Coronary artery (tissue), 2 donors: Measurements from ENCODE around the gene RPS6KA1.

Source experiments
- DNase-seq: peaks from one replicate; pipeline ENCODE4 v3.0.0-alpha.2; 2017; ENCODE audit warnings: low spot score
- H3K27ac ChIP-seq, 2 donors: fragments of 200-600 bp; sonication (generic); one replicate each; pipeline ENCODE4 v1.5.1; 2016 to 2019
- H3K4me3 ChIP-seq: fragments of 200-600 bp; sonication (generic); 2 replicates; pipeline ENCODE4 v1.5.1; 2016; ENCODE audit warnings: mild to moderate bottlenecking, moderate library complexity
- CTCF ChIP-seq: fragments of 200-600 bp; sonication (generic); IDR thresholded peaks from one replicate; pipeline ENCODE4 v1.5.1; 2019; ENCODE audit warnings: antibody characterized with exemption

RPS6KA1 gene

DNA sequence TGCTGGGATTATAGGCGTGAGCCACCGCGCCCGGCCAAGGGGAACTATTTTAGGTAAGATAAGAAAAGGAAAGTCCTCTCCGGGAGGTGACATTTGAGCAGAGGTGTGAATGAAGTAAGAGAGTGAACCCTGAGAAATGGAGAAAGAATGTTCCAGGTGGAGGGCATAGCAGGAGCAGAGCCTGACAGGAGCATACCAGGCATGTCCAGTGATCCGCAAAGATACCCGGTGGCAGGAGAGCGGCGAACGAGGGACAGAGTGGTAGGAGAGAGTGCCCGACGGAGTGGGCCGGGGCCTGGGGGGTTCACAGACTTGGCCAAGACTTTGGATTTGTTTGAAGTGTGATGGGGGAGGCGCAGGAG lies 7.9 kb upstream of the RPS6KA1 start:
- DNase-seq = no peak
- TF ChIP-seq CTCF = no peak
- Histone ChIP-seq H3K27ac (no peak overlapping the region), H3K4me3 (no peak overlapping the region)

DNA sequence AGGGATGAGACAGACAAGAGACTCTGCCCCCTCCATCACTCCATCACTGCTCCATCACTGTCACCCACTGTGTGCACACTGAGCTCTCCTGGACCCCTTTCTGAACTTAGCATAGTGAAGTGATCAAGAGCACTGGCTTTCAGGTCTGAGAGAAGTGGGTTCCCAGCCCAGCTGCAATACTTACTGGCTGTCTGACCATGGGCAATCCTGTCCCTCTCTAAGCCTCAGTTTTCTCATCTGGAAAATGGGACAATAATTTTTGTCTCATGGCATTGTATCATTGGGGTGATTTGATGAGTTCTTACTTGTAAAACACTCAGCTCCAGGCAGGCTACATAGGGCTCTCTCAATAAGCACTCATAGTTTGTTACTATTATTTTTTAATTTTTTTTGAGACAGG lies 7.5 kb upstream of the RPS6KA1 start:
- no peak for TF ChIP-seq CTCF
- DNase-seq = no peak
- Histone ChIP-seq H3K27ac (no peak overlapping the region), H3K4me3 (no peak overlapping the region)

- Histone ChIP-seq H3K27ac (no peak overlapping the region), H3K4me3 (no peak overlapping the region)
- TF ChIP-seq CTCF = no peak
- no peak for DNase-seq
These were observed 5.4 kb upstream of the RPS6KA1 start for GRCh38 chr1:26524181-26524580.

DNA sequence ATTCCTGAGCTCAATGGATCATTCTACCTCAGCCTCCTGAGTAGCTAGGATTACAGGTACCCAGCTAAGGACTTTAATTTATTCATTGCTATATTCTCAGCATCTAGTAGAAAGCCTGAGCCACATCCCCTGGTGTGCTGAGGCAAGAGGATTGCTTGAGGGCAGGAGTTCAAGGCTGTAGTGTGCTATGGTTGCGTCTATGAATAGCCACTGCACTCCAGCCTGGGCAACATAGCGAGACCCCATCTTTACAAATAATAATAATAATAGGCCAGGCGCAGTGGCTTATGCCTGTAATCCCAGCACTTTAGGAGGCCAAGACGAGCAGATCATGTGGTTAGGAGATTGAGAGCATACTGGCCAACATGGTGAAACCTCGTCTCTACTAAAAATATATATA lies 3.3 kb upstream of the RPS6KA1 start:
- DNase-seq = no peak
- Histone ChIP-seq H3K27ac (no peak overlapping the region), H3K4me3 (no peak overlapping the region)
- TF ChIP-seq CTCF = no peak

DNA sequence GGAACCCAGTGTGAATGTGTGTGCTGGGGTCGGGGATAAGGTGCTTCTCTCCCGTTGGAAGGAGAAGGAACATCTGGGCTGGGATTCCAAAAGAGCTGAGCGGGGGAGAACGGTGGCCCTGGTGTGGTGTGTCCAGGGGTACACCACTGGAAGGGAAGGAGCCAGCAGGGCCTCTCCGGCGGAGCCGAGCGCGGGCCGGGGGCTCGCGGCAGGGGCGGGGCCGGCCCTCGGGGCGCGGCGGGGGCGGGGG lies 231 bp upstream of the RPS6KA1 start:
- no peak for TF ChIP-seq CTCF
- H3K27ac ChIP-seq = no peak overlapping the region
- H3K4me3 ChIP-seq = peak overlapping the region; percentile 74
- DNase-seq = no peak

- TF ChIP-seq CTCF = no peak
- H3K27ac ChIP-seq = no peak overlapping the region
These were observed 891 bp downstream of the RPS6KA1 start for GRCh38 chr1:26530410-26530894.

DNA sequence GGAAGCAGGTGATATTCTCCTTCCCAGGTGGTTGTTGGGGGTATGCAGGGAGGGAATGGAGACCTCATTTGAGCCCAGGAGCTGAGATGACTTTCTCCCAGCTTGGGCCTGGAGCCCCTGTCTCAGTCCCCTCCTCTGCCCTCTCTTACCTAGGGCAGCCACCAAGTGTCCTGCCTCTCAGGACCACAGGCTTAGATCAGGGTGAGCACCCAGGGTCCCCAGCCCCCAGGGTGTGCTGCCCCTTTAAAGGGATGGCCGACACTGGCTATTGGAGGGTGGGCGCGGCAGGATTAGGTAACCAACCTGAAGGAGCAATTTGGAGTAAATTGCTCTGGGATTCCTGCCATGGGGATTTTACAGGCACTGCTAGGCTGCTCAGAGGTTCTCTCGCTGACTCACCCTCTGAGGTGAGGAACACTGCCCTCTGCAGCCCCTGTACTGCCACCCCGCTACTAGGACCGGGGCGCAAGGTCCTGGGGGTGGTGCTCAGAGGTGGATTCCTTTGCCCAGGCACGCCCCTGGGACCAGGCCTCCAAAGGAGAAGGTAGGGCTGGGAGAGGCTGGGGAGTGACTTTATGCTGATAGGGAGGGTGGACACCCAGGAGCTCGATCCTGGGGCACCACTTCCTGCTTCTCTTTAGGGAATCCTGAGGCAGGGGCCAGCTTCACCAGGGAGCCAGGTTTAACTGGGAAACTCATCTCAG lies 1.5 kb downstream of the RPS6KA1 start:
- TF ChIP-seq CTCF = no peak
- Histone ChIP-seq H3K27ac (no peak overlapping the region), H3K4me3 (peak overlapping the region; percentile 74)
- no peak for DNase-seq

More at GRCh38 chr1:26530410-26530894, 891 bp downstream of the RPS6KA1 start:
- DNase-seq = no peak
- H3K4me3 ChIP-seq = peak overlapping the region; percentile 74
